ENCODE data around the gene RGS6. TPM values are rescaled to one million over a fixed set of nuclear protein-coding genes. Genes with fewer than 3 reads are reported as not detected.

The RGS6 gene
- total RNA-seq, 1 experiment from 2014 or later = not detected

GRCh38 chr14:72014486-72014885 lies 82.3 kb downstream of the RGS6 start:
- DNase-seq (ENCODE audit: low read depth) = no peak

GRCh38 chr14:72017290-72017689 lies 85.1 kb downstream of the RGS6 start:
- DNase-seq (ENCODE audit: low read depth) = no peak

- DNase-seq (ENCODE audit: low read depth) = peak; percentile 57
Measured at GRCh38 chr14:72023128-72024042, 91.2 kb downstream of the RGS6 start.

- peak; percentile 29 for DNase-seq (ENCODE audit: low read depth)
Measured at GRCh38 chr14:72024043-72024407, 91.8 kb downstream of the RGS6 start.

GRCh38 chr14:72024504-72024903 lies 92.3 kb downstream of the RGS6 start:
- no peak for DNase-seq (ENCODE audit: low read depth)

- no peak for DNase-seq (ENCODE audit: low read depth)
Measured at GRCh38 chr14:72026536-72026935, 94.3 kb downstream of the RGS6 start.

GRCh38 chr14:72027061-72027460 lies 94.8 kb downstream of the RGS6 start:
- no peak for DNase-seq (ENCODE audit: low read depth)

- no peak for DNase-seq (ENCODE audit: low read depth)
Measured at GRCh38 chr14:72033365-72033764, 101.1 kb downstream of the RGS6 start.

GRCh38 chr14:72040528-72040927 lies 108.3 kb downstream of the RGS6 start:
- DNase-seq (ENCODE audit: low read depth) = no peak

- DNase-seq (ENCODE audit: low read depth) = no peak
Measured at GRCh38 chr14:72045271-72045670, 113.0 kb downstream of the RGS6 start.

GRCh38 chr14:72045885-72046284 lies 113.7 kb downstream of the RGS6 start:
- no peak for DNase-seq (ENCODE audit: low read depth)

- peak; percentile 9 for DNase-seq (ENCODE audit: low read depth)
Measured at GRCh38 chr14:72049462-72049861, 117.2 kb downstream of the RGS6 start.

GRCh38 chr14:72052356-72052755 lies 120.1 kb downstream of the RGS6 start:
- no peak for DNase-seq (ENCODE audit: low read depth)

- no peak for DNase-seq (ENCODE audit: low read depth)
Measured at GRCh38 chr14:72053651-72054050, 121.4 kb downstream of the RGS6 start.

GRCh38 chr14:72054911-72055310 lies 122.7 kb downstream of the RGS6 start:
- DNase-seq (ENCODE audit: low read depth) = no peak

- no peak for DNase-seq (ENCODE audit: low read depth)
Measured at GRCh38 chr14:72057701-72058285, 125.6 kb downstream of the RGS6 start.

- no peak for DNase-seq (ENCODE audit: low read depth)
Measured at GRCh38 chr14:72060460-72060859, 128.2 kb downstream of the RGS6 start.

GRCh38 chr14:72060917-72061316 lies 128.7 kb downstream of the RGS6 start:
- DNase-seq (ENCODE audit: low read depth) = no peak

- DNase-seq (ENCODE audit: low read depth) = no peak
Measured at GRCh38 chr14:72061718-72062117, 129.5 kb downstream of the RGS6 start.

- DNase-seq (ENCODE audit: low read depth) = no peak
Measured at GRCh38 chr14:72063761-72064282, 131.6 kb downstream of the RGS6 start.

- DNase-seq (ENCODE audit: low read depth) = no peak
Measured at GRCh38 chr14:72064501-72064900, 132.3 kb downstream of the RGS6 start.

- no peak for DNase-seq (ENCODE audit: low read depth)
Measured at GRCh38 chr14:72070458-72070857, 138.2 kb downstream of the RGS6 start.

Data from RPMI7951 (cell line).